LNCAP (cell line): Measurements from ENCODE around the gene CACNG7.

Source experiments
- CTCF ChIP-seq: fragments of 450-650 bp; IDR thresholded peaks from 2 replicates; pipeline ENCODE4 v1.5.1; 2017; ENCODE audit warnings: mild to moderate bottlenecking

CACNG7 gene

GRCh38 chr19:53988981-53989380 lies 79.9 kb downstream of the CACNG7 start:
- TF ChIP-seq CTCF: no peak

GRCh38 chr19:53989600-53990533 lies 80.8 kb downstream of the CACNG7 start:
- no peak for TF ChIP-seq CTCF

- TF ChIP-seq CTCF: no peak
Observed at GRCh38 chr19:53991224-53992113, 82.4 kb downstream of the CACNG7 start, which contains the start of gene CACNG6. CACNG6 (plus strand) TSS chr19:53991637; CDS start chr19:53992878, 1,241 bp downstream.

GRCh38 chr19:53992211-53992610 lies 83.1 kb downstream of the CACNG7 start:
- TF ChIP-seq CTCF: no peak

- TF ChIP-seq CTCF: no peak
Observed at GRCh38 chr19:53992815-53993214, 83.7 kb downstream of the CACNG7 start.

- no peak for TF ChIP-seq CTCF
Observed at GRCh38 chr19:53993448-53993847, 84.4 kb downstream of the CACNG7 start.
